Endometrium (tissue), 2 donors: ENCODE data around the gene STPG3.

Source experiments
- FAIRE-seq: peaks from 2 replicates; lab custom pipeline; 2012; peaks lifted over from hg19 to GRCh38; lab: Jason Lieb, UNC
- donor health status: control.
- donor health status: control.

The STPG3 gene

GRCh38 chr9:137266585-137267453, 15.7 kb downstream of the STPG3 start:
- no peak for FAIRE-seq

- no peak for FAIRE-seq
These were observed 16.9 kb downstream of the STPG3 start for GRCh38 chr9:137267933-137268355.

GRCh38 chr9:137268538-137269201, 17.6 kb downstream of the STPG3 start:
- FAIRE-seq, result no peak

- FAIRE-seq, result no peak
These were observed 18.2 kb downstream of the STPG3 start for GRCh38 chr9:137269231-137269772.

- FAIRE-seq, result no peak
These were observed 20.0 kb downstream of the STPG3 start for GRCh38 chr9:137270929-137271695.

- FAIRE-seq, result no peak
These were observed 20.6 kb downstream of the STPG3 start for GRCh38 chr9:137271696-137272076.

GRCh38 chr9:137272241-137273094, 21.4 kb downstream of the STPG3 start:
- FAIRE-seq, result no peak

GRCh38 chr9:137273095-137273490, 22.0 kb downstream of the STPG3 start:
- FAIRE-seq, result no peak

GRCh38 chr9:137273611-137274320, 22.7 kb downstream of the STPG3 start:
- no peak for FAIRE-seq

GRCh38 chr9:137275203-137275587, 24.1 kb downstream of the STPG3 start:
- no peak for FAIRE-seq

GRCh38 chr9:137275588-137276472, 24.7 kb downstream of the STPG3 start:
- FAIRE-seq, result no peak

- FAIRE-seq, result no peak
These were observed 25.6 kb downstream of the STPG3 start for GRCh38 chr9:137276473-137277328.

GRCh38 chr9:137277329-137278041, 26.4 kb downstream of the STPG3 start, which contains the start of gene TOR4A:
Gene TOR4A (plus strand): TSS chr9:137277726. CDS start chr9:137278690, 964 bp downstream.
- no peak for FAIRE-seq

GRCh38 chr9:137278061-137278701, 27.1 kb downstream of the STPG3 start:
- FAIRE-seq, result no peak

- no peak for FAIRE-seq
These were observed 27.9 kb downstream of the STPG3 start for GRCh38 chr9:137278721-137279711.
